GM21423 (cell line): ENCODE measurements around the gene SERPINB1.
A peak's percentile ranks its signal among the peaks of the same experiment; 100 is the strongest.
"Not testable (repeated sequence)": the region's sequence is repeated elsewhere in the genome, so short reads cannot be mapped to it uniquely, and the experiment has no call there.

ENCODE experiments used
- ATAC-seq: cut with Tn5 transposase; IDR thresholded peaks from one replicate; pipeline ENCODE4 v1.9.1; 2021; ENCODE audit warnings: mild to moderate bottlenecking, moderate library complexity; ENCODE audit not compliant: unreplicated experiment

SERPINB1 gene

GRCh38 chr6:2866171-2866846 is 24.6 kb upstream of the SERPINB1 start:
- peak; percentile 43 for ATAC-seq

DNA sequence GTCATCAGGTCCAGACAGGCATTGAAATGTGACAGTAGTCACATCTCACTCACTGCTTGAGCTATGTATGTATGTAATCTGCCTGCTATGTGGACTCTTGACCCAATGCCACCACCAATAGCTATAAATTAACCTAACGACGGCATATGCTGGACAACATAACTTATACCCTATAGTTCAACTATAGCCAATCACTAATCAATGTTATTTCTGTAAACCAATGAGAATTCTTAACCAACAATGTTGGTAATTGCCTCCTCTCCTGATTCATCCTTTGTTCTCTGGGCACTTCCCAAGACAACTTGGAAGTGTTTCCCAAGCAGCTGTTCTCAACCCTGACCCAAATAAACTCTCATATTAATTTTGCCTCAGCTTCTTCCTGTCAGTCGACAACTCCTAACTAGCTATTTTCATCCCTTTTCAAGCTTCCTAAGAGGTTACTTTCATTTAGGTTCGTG is 24.1 kb upstream of the SERPINB1 start:
- no peak for ATAC-seq

- no peak for ATAC-seq
Measured at GRCh38 chr6:2865270-2865669, 23.6 kb upstream of the SERPINB1 start.

DNA sequence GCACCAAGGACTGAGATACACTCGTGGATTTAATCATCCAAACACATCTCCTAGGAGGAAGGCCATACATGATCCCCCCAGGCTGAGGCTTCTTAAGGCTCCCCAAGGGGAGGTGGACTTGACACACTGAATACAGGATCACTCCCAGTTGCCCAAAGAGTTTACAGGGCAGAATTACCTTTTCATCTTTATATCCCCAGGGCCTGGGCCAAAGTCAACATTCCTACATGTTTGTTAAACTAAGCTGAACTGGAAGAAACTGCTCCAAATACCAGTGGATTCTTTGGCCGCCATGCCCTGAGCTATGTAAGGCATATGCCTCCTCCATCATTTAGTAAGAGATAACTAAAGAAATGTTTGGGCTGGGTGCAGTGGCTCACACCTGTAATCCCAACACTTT is 22.2 kb upstream of the SERPINB1 start:
- no peak for ATAC-seq

GRCh38 chr6:2862712-2863181 is 21.1 kb upstream of the SERPINB1 start:
- ATAC-seq, result peak; percentile 53

DNA sequence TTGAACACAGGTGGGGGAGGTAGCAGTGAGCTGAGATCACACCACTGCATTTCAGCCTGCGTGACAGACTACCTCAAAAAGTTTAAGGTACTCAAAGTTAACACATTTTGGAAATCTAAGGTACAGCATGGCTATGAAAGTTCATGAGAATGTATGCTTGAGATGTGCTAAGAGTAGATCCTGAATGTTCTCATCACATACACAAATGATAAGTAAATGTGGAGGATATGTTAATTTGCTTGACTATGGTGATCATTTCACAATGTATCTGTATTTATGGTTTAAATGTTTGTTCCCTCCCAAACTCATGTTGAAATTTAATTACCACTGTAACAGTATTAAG is 20.1 kb upstream of the SERPINB1 start:
- no peak for ATAC-seq

DNA sequence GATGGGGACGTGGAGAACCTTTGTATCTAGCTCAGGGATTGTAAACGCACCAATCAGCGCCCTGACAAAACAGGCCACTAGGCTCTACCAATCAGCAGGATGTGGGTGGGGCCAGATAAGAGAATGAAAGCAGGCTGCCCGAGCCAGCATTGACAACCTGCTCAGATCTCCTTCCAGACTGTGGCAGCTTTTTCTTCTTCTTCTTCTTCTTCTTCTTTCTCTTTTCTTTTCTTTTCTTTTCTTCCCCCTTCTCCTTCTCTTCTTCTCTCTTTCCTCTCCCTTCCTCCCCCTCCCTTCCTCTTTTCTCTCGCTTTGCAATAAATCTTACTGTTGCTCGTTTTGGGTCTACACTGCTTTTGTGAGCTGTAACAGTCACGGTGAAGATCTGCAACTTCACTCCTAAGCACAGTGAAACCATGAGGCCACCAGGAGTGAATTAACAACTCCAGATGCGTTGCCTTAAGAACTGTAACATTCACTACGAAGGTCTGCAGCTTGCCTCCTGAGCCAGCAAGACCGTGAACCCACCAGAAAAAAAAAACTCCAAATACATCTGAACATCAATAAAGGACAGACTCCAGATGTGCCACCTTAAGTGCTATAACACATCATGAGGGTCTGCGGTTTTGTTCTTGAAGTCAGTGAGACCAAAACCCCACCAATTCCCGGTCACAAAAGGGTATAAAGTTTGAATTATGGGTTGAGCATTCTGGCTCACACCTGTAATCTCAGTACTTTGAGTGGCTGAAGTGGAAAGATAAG is 19.6 kb upstream of the SERPINB1 start:
- no peak for ATAC-seq

DNA sequence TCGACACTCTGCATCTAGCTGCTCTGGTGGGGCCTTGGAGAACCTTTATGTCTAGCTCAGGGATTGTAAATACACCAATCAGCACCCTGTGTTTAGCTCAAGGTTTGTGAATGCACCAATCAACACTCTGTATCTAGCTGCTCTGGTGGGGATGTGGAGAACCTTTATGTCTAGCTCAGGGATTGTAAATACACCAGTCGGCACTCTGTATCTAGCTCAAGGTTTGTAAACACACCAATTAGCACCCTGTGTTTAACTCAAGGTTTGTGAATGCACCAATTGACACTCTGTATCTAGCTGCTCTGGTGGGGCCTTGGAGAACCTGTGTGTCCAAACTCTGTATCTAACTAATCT is 19.0 kb upstream of the SERPINB1 start:
- not testable (repeated sequence) for ATAC-seq

DNA sequence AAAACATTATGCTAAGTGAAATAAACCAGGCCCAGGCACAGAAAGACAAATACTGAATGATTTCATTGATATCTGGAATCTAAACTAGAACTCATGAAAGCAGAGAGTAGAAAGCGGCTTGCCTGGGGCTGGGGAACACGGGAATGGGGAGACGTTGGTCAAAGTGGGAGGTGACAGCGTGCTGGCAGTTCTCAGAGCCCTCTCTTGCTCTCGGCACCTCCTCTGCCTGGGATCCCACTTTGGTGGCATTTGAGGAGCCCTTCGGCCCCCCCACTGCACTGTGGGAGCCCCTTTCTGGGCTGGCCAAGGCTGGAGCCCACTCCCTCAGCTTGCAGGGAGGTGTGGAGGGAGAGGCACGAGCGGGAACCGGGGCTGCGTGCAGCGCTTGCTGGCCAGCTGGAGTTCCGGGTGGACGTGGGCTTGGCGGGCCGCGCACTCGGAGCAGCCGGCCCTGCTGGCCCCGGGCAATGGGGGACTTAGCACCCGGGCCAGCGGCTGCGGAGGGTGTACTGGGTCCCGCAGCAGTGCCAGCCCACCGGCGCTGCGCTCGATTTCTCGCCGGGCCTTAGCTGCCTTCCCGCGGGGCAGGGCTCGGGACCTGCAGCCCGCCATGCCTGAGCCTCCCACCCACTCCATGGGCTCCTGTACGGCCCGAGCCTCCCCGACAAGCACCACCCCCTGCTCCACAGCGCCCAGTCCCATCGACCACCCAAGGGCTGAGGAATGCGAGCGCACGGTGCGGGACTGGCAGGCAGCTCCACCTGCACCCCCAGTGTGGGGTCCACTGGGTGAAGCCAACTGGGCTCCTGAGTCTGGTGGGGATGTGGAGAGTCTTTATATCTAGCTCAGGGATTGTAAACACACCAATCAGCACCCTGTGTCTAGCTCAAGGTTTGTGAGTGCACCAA is 18.4 kb upstream of the SERPINB1 start:
- not testable (repeated sequence) for ATAC-seq

- no peak for ATAC-seq
Measured at GRCh38 chr6:2859185-2859700, 17.6 kb upstream of the SERPINB1 start.

DNA sequence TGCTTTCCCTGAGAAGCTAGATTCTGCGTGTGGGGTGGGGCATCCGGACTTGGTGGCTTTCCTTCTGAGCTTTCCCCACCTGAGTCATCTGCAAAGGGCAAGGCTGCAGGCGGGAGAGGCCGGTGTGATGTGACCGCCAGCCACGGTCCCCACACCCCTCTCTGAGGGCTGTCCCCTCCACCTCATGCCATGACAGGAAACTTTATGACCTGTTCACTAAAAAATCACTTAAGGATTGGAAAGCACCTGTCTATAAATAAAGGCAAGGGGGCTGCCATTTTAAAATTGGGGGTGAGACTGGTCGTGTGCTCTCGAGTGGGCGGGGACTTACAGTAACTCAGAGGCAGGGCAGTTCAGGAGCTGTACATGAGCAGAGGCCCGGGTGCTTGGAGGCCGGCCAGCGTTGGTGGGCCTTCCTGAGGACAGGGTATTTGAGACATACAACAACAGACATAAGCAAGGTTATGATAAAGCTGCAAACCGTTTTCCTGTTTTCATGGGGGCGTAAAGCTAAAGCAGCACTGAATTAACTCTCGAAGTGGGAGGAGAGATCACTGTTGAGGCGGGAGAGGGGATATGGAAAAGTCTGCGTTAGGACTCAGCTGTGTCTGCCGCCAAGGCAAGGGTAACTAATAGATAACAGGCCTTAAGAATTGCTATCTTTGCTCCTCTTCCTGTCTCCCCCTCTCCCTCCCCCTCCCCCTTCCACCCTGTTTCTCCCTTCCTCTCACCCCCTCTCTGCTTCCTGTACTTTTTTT is 16.1 kb upstream of the SERPINB1 start:
- peak; percentile 54 for ATAC-seq

DNA sequence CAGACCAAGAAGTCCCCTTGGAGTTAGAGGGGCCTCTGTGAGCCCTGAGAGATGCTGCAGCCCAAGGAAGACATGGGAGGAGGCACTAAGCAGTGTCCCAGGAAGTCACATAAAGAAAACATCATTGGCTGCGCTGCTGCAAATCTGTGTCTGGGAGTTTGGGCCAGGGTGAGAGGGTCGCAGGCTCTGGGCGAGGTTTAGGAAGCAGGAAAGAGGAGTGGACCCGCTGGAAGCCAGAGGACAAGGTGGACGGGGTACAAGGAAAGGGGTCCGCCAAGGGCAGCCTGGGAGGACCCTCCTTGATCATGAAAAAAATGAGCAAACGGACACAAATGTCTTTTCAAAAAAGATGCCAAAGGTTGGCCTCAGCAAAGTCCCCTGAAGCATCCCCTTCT is 15.5 kb upstream of the SERPINB1 start:
- ATAC-seq, result no peak

GRCh38 chr6:2855061-2855519 is 13.4 kb upstream of the SERPINB1 start:
- ATAC-seq, result no peak

GRCh38 chr6:2854396-2854982 is 12.8 kb upstream of the SERPINB1 start:
- ATAC-seq, result no peak

- no peak for ATAC-seq
Measured at GRCh38 chr6:2853769-2854395, 12.2 kb upstream of the SERPINB1 start.

DNA sequence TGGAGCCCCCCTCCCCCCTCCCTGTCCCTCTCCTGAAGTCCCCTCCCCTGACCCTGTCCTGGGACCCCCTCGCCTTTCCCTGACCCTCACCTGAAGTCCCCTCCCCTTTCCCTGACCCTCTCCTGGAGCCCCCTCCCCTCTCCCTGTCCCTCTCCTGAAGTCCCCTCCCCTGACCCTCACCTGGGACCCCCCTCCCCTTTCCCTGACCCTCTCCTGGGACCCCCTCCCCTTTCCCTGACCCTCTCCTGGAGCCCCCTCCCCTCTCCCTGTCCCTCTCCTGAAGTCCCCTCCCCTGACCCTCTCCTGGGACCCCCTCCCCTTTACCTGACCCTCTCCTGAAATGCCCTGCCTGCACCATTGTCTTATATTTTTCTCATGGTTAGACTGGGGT is 11.7 kb upstream of the SERPINB1 start:
- ATAC-seq, result not testable (repeated sequence)

- no peak for ATAC-seq
Measured at GRCh38 chr6:2852921-2853322, 11.3 kb upstream of the SERPINB1 start.

DNA sequence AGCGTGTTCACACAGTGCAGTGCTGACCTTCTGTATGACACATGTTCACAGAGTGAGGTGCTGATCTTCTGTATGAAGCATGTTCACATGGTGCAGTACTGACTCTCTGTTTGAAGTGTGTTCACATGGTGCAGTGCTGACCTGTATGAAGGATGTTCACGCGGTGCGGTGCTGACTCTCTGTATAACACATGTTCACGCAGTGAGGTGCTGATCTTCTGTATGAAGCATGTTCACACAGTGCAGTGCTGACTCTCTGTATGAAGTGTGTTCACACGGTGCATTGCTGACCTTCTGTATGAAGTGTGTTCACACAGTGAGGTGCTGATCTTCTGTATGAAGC is 10.8 kb upstream of the SERPINB1 start:
- no peak for ATAC-seq

DNA sequence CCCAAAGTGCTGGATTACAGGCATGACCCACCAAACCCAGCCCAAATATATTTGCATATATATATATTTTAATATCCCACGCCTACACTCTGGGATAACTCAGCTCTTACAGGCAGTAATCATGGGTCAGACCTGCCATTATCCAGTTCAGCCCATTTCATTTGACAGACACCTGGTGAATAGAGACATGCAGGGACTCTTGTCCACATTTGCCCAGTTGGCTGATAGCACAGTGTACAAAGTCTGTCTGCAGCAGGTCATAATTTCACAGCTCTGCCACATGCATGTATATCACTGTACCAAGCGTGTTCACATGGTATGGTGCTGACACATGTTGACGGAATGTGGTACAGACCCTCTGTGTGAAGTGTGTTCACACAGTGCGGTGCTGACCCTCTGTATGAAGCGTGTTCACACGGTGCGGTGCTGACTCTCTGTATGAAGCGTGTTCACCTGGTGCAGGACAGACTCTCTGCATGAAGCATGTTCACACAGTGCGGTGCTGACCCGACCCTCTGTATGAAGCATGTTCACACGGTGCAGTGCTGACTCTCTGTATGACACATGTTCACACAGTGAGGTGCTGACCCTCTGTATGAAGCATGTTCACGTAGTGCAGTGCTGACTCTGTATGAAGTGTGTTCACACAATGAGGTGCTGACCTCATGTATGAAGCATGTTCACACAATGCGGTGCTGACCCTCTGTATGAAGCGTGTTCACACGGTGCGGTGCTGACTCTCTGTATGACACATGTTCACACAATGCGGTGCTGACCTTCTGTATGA is 10.3 kb upstream of the SERPINB1 start:
- no peak for ATAC-seq
